HEK293 (cell line): ENCODE measurements around the gene SNRNP70.
A peak's percentile ranks its signal among the peaks of the same experiment; 100 is the strongest.

Source experiments
- BCL11B ChIP-seq: fragments of 450-650 bp; formaldehyde crosslinking; IDR thresholded peaks from 2 replicates; pipeline ENCODE4 v1.5.1; 2016; ENCODE audit warnings: low read depth, missing biosample characterization, missing genetic modification characterization
- EGR2 ChIP-seq: fragments of 450-650 bp; formaldehyde crosslinking; IDR thresholded peaks from 2 replicates; pipeline ENCODE4 v1.5.1; 2016; ENCODE audit warnings: low read depth, missing biosample characterization, missing genetic modification characterization
- GLIS1 ChIP-seq: fragments of 450-650 bp; formaldehyde crosslinking; IDR thresholded peaks from 2 replicates; pipeline ENCODE4 v1.5.1; 2016; ENCODE audit warnings: missing biosample characterization, missing genetic modification characterization
- HOXC10 ChIP-seq: sonication (generic); formaldehyde crosslinking; IDR thresholded peaks from 2 replicates; pipeline ENCODE4 v1.8.1; 2023; ENCODE audit warnings: mild to moderate bottlenecking, missing genetic modification reagents
- KLF8 ChIP-seq: fragments of 450-650 bp; formaldehyde crosslinking; IDR thresholded peaks from 2 replicates; pipeline ENCODE4 v1.5.1; 2016; ENCODE audit warnings: missing biosample characterization, missing genetic modification characterization
- MYNN ChIP-seq: fragments of 450-650 bp; formaldehyde crosslinking; IDR thresholded peaks from 2 replicates; pipeline ENCODE4 v1.5.1; 2016; ENCODE audit warnings: missing biosample characterization, missing genetic modification characterization, borderline replicate concordance
- PATZ1 ChIP-seq: fragments of 450-650 bp; formaldehyde crosslinking; IDR thresholded peaks from 2 replicates; pipeline ENCODE4 v1.5.1; 2016; ENCODE audit warnings: missing biosample characterization, missing genetic modification characterization
- PBX3 ChIP-seq: sonication (generic); formaldehyde crosslinking; IDR thresholded peaks from 2 replicates; pipeline ENCODE4 v1.8.1; 2022; ENCODE audit warnings: mild to moderate bottlenecking, moderate library complexity, missing genetic modification reagents
- SP7 ChIP-seq: fragments of 450-650 bp; formaldehyde crosslinking; IDR thresholded peaks from 2 replicates; pipeline ENCODE4 v1.5.1; 2016; ENCODE audit warnings: missing biosample characterization, missing genetic modification characterization
- WT1 ChIP-seq: fragments of 450-650 bp; formaldehyde crosslinking; IDR thresholded peaks from 2 replicates; pipeline ENCODE4 v1.5.1; 2016; ENCODE audit warnings: missing biosample characterization, missing genetic modification characterization
- ZBTB6 ChIP-seq: fragments of 450-650 bp; formaldehyde crosslinking; IDR thresholded peaks from 2 replicates; pipeline ENCODE4 v1.5.1; 2017; ENCODE audit warnings: missing biosample characterization, missing genetic modification characterization
- ZNF121 ChIP-seq: fragments of 450-650 bp; formaldehyde crosslinking; IDR thresholded peaks from 2 replicates; pipeline ENCODE4 v1.5.1; 2016; ENCODE audit warnings: missing biosample characterization, missing genetic modification characterization
- ZNF2 ChIP-seq: fragments of 450-650 bp; formaldehyde crosslinking; IDR thresholded peaks from 2 replicates; pipeline ENCODE4 v1.5.1; 2016; ENCODE audit warnings: missing biosample characterization, missing genetic modification characterization
- ZNF248 ChIP-seq: fragments of 450-650 bp; formaldehyde crosslinking; IDR thresholded peaks from 2 replicates; pipeline ENCODE4 v1.5.1; 2017; ENCODE audit warnings: missing biosample characterization, missing genetic modification characterization
- ZNF292 ChIP-seq: fragments of 450-650 bp; formaldehyde crosslinking; IDR thresholded peaks from 2 replicates; pipeline ENCODE4 v1.5.1; 2016; ENCODE audit warnings: low read depth, missing biosample characterization, missing genetic modification characterization, borderline replicate concordance
- ZNF302 ChIP-seq: fragments of 450-650 bp; formaldehyde crosslinking; IDR thresholded peaks from 2 replicates; pipeline ENCODE4 v1.5.1; 2016; ENCODE audit warnings: missing biosample characterization, missing genetic modification characterization, low read depth
- ZNF311 ChIP-seq: fragments of 450-650 bp; formaldehyde crosslinking; IDR thresholded peaks from 2 replicates; pipeline ENCODE4 v1.5.1; 2017; ENCODE audit warnings: missing biosample characterization, missing genetic modification characterization, borderline replicate concordance
- ZNF324 ChIP-seq: fragments of 450-650 bp; formaldehyde crosslinking; IDR thresholded peaks from 2 replicates; pipeline ENCODE4 v1.5.1; 2016; ENCODE audit warnings: missing biosample characterization, missing genetic modification characterization
- ZNF510 ChIP-seq: fragments of 450-650 bp; formaldehyde crosslinking; IDR thresholded peaks from 2 replicates; pipeline ENCODE4 v1.5.1; 2018; ENCODE audit warnings: mild to moderate bottlenecking, missing genetic modification characterization, missing biosample characterization; ENCODE audit not compliant: insufficient replicate concordance
- ZNF558 ChIP-seq: fragments of 450-650 bp; formaldehyde crosslinking; IDR thresholded peaks from 2 replicates; pipeline ENCODE4 v1.5.1; 2016; ENCODE audit warnings: missing biosample characterization, missing genetic modification characterization
- ZNF560 ChIP-seq: fragments of 450-650 bp; formaldehyde crosslinking; IDR thresholded peaks from 2 replicates; pipeline ENCODE4 v1.5.1; 2017; ENCODE audit warnings: missing biosample characterization, missing genetic modification characterization, borderline replicate concordance
- ZNF629 ChIP-seq: fragments of 450-650 bp; formaldehyde crosslinking; IDR thresholded peaks from 2 replicates; pipeline ENCODE4 v1.5.1; 2017; ENCODE audit warnings: missing biosample characterization, missing genetic modification characterization
- ZNF639 ChIP-seq: fragments of 450-650 bp; formaldehyde crosslinking; IDR thresholded peaks from 2 replicates; pipeline ENCODE4 v1.5.1; 2016; ENCODE audit warnings: missing biosample characterization, missing genetic modification characterization
- ZNF692 ChIP-seq: fragments of 450-650 bp; formaldehyde crosslinking; IDR thresholded peaks from 2 replicates; pipeline ENCODE4 v1.5.1; 2016; ENCODE audit warnings: missing biosample characterization, missing genetic modification characterization
- ZNF707 ChIP-seq: fragments of 450-650 bp; formaldehyde crosslinking; IDR thresholded peaks from 2 replicates; pipeline ENCODE4 v1.5.1; 2016; ENCODE audit warnings: missing biosample characterization, missing genetic modification characterization
- ZNF777 ChIP-seq: fragments of 450-650 bp; formaldehyde crosslinking; IDR thresholded peaks from 2 replicates; pipeline ENCODE4 v1.5.1; 2017; ENCODE audit warnings: missing biosample characterization, missing genetic modification characterization, borderline replicate concordance
- TF ChIP-seq, protein P1 (sequence below): fragments of 450-650 bp; IDR thresholded peaks from 2 replicates; pipeline ENCODE4 v1.5.1; 2018; ENCODE audit warnings: missing biosample characterization, mild to moderate bottlenecking, missing genetic modification characterization
- TF ChIP-seq, protein P2 (sequence below): fragments of 450-650 bp; formaldehyde crosslinking; IDR thresholded peaks from 2 replicates; pipeline ENCODE4 v1.5.1; 2017; ENCODE audit warnings: missing biosample characterization, missing genetic modification characterization

SNRNP70 gene

GRCh38 chr19:49113762-49114629, 28.7 kb downstream of the SNRNP70 start, which contains the start of gene LIN7B (continued):
- TF ChIP-seq PBX3 (CRISPR knock-in tag) (peak; percentile 57; the same call in 1 of the 2 replicates), BCL11B (tag by site-specific recombination) (peak; percentile 40; the same call in 1 of the 2 replicates), ZNF777 (tag by site-specific recombination) (no peak), ZNF311 (tag by site-specific recombination) (no peak), PATZ1 (peak; percentile 69), ZNF2 (tag by site-specific recombination) (0 out of 2 replicates have a peak, but pooled peaks have one; percentile 48), ZNF560 (tag by site-specific recombination) (no peak), HOXC10 (CRISPR knock-in tag) (peak; percentile 19; the same call in 1 of the 2 replicates), ZNF639 (tag by site-specific recombination) (0 out of 2 replicates have a peak, but pooled peaks have one; percentile 15), WT1 (no peak), ZNF707 (tag by site-specific recombination) (no peak), GLIS1 (tag by site-specific recombination) (peak; percentile 89), ZNF248 (tag by site-specific recombination) (no peak), ZNF692 (tag by site-specific recombination) (peak; percentile 68), SP7 (tag by site-specific recombination) (peak; percentile 64), KLF8 (peak; percentile 73; the same call in 1 of the 2 replicates), ZNF558 (tag by site-specific recombination) (no peak), ZNF292 (tag by site-specific recombination) (no peak), ZNF510 (tag by site-specific recombination) (no peak), EGR2 (tag by site-specific recombination) (no peak), ZBTB6 (tag by site-specific recombination) (peak; percentile 41; the same call in 1 of the 2 replicates), MYNN (no peak), ZNF324 (tag by site-specific recombination) (no peak), ZNF121 (tag by site-specific recombination) (no peak), ZNF302 (no peak), ZNF629 (no peak)
- TF ChIP-seq, protein P1, sequence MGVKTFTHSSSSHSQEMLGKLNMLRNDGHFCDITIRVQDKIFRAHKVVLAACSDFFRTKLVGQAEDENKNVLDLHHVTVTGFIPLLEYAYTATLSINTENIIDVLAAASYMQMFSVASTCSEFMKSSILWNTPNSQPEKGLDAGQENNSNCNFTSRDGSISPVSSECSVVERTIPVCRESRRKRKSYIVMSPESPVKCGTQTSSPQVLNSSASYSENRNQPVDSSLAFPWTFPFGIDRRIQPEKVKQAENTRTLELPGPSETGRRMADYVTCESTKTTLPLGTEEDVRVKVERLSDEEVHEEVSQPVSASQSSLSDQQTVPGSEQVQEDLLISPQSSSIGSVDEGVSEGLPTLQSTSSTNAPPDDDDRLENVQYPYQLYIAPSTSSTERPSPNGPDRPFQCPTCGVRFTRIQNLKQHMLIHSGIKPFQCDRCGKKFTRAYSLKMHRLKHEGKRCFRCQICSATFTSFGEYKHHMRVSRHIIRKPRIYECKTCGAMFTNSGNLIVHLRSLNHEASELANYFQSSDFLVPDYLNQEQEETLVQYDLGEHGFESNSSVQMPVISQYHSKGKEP (tag by site-specific recombination), result peak; percentile 42; the same call in 1 of the 2 replicates
- TF ChIP-seq, protein P2, sequence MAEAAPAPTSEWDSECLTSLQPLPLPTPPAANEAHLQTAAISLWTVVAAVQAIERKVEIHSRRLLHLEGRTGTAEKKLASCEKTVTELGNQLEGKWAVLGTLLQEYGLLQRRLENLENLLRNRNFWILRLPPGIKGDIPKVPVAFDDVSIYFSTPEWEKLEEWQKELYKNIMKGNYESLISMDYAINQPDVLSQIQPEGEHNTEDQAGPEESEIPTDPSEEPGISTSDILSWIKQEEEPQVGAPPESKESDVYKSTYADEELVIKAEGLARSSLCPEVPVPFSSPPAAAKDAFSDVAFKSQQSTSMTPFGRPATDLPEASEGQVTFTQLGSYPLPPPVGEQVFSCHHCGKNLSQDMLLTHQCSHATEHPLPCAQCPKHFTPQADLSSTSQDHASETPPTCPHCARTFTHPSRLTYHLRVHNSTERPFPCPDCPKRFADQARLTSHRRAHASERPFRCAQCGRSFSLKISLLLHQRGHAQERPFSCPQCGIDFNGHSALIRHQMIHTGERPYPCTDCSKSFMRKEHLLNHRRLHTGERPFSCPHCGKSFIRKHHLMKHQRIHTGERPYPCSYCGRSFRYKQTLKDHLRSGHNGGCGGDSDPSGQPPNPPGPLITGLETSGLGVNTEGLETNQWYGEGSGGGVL (tag by site-specific recombination), result 0 out of 2 replicates have a peak, but pooled peaks have one; percentile 27
